Pancreas (tissue), 10 donors: ENCODE measurements around the gene LPAR3. TPM values are rescaled to one million over a fixed set of nuclear protein-coding genes. Genes with fewer than 3 reads are reported as not detected.

Source experiments
- ATAC-seq, 4 donors: fragments of 200-7000 bp; cut with Tn5 transposase; one replicate each; pipeline versions ENCODE4 v1.8.0 to v1.9.1; 2020; ENCODE audit warnings: mild to moderate bottlenecking in 4 of 4, moderate library complexity in 4 of 4
- DNase-seq, 6 donors: peaks; one replicate each; pipeline ENCODE4 v3.0.0-alpha.2; 2020
- FAIRE-seq: peaks from 2 replicates; lab custom pipeline; 2012; peaks lifted over from hg19 to GRCh38; lab: Jason Lieb, UNC
- H3K27ac ChIP-seq, 4 donors: fragments of 200-600 bp; sonication (generic); 1 replicate in 3 of 4; 2 replicates in 1 of 4; pipeline versions ENCODE4 v1.5.0 to v1.8.0; 2020
- H3K27me3 ChIP-seq, 4 donors: fragments of 200-600 bp; one replicate each; pipeline ENCODE4 v1.8.0; 2021
- H3K36me3 ChIP-seq, 3 donors: fragments of 200-600 bp; sonication (generic) in 1 of 3; one replicate each; pipeline versions ENCODE4 v1.5.0 to v1.8.0; 2020 to 2021
- H3K4me1 ChIP-seq, 3 donors: fragments of 200-600 bp; one replicate each; pipeline ENCODE4 v1.8.0; 2021
- H3K4me3 ChIP-seq, 4 donors: fragments of 200-600 bp; sonication (generic) in 2 of 4; one replicate each; pipeline versions ENCODE4 v1.5.0 to v1.8.0; 2020 to 2021
- H3K9me3 ChIP-seq, 4 donors: fragments of 200-600 bp; one replicate each; pipeline ENCODE4 v1.8.0; 2021
- CTCF ChIP-seq, 4 donors: fragments of 200-600 bp; sonication (generic) in 3 of 4; IDR thresholded peaks; one replicate each; pipeline versions ENCODE4 v1.5.0 to v1.8.0; 2021; ENCODE audit warnings: antibody characterized with exemption in 4 of 4
- WGBS, 2 donors: extraction: QIAGEN DNeasy Blood & Tissue Kit; methylation state at CpG; one replicate each; pipeline ENCODE4 v1.1.7; 2013; 5-methylcytosine and 5-hydroxymethylcytosine counted together
- intact Hi-C, 3 donors: fragments of 100-400 bp; cut with DNase I; formaldehyde crosslinking; loops; one replicate each; pipeline versions ENCODE4 v1.11.1 to v1.14.2; 2022
- polyA plus RNA-seq, 2 donors: library from polyadenylated mRNA; stranded (reverse); fragments of 200-250 nt; gene quantifications; one replicate each; pipeline ENCODE4 v1.2.3, GENCODE V29; 2013
- total RNA-seq, 6 donors: library from RNA; stranded (reverse); fragmentation: NEBNext Ultra II Directional in 4 of 6; extraction: Animal tissue kit (Norgen Biotek cat#: 25700) in 4 of 6; gene quantifications; one replicate each; pipeline versions ENCODE4 v1.2.1 to v1.2.4, GENCODE V29; 2021 to 2023
- donor health status: healthy with polysubstance abuse.
- donor health status: DM: no; HTN: no; CAD: no; lungs with moderate emphysema.
- donor health status: DM: no; HTN: no; CAD: no.
- donor health status: control.
- donor health status: control.
- donor health status: Bipolar disorder and iron deficiency.
- donor health status: DM: yes; HTN: yes; CAD: no.
- donor health status: DM: no; HTN: no; CAD: no.
- donor health status: DM: no; HTN: no; CAD: no.
- donor health status: DM: yes; HTN: yes; CAD: no.

Gene LPAR3
- total and polyA plus RNA-seq, 8 donors: 1.4 to 19.5 (median 11.1) TPM

- intact Hi-C loops: no loop called here
- Histone ChIP-seq H3K4me1 (peaks cover 8 to 21% (median 20%) of the 10 kb centered on the region in 3 donors), H3K4me3 (no peak overlapping the region), H3K27me3 (no peaks in the 10 kb centered on the region), H3K9me3 (no peaks in the 10 kb centered on the region), H3K36me3 (no peaks in the 10 kb centered on the region), H3K27ac (no peak overlapping the region)
- ATAC-seq (no peak), FAIRE-seq (no peak), DNase-seq (no peak)
- TF ChIP-seq CTCF (IDR thresholded peaks at IDR 0.05): no peak
- 97% methylated on average over 4 of the region's 4 CpGs for WGBS, 2 donors
Observed at GRCh38 chr1:84833194-84833593, 59.8 kb downstream of the LPAR3 start.

GRCh38 chr1:84830136-84830535 lies 62.9 kb downstream of the LPAR3 start:
- WGBS, 2 donors: 67 to 71% methylated on average over 5 of the region's 5 CpGs
- no peaks in the 10 kb centered on the region for H3K9me3 ChIP-seq
- TF ChIP-seq CTCF (IDR thresholded peaks at IDR 0.05): no peak
- DNase-seq (no peak), ATAC-seq (no peak), FAIRE-seq (no peak)
- no peaks in the 10 kb centered on the region for H3K36me3 ChIP-seq
- no peak overlapping the region for H3K4me3 ChIP-seq
- H3K27me3 ChIP-seq: no peaks in the 10 kb centered on the region
- peaks cover 8 to 18% (median 18%) of the 10 kb centered on the region in 3 donors for H3K4me1 ChIP-seq
- no peak overlapping the region for H3K27ac ChIP-seq
- intact Hi-C loops: no loop called here

GRCh38 chr1:84827976-84828375 lies 65.0 kb downstream of the LPAR3 start:
- TF ChIP-seq CTCF (IDR thresholded peaks at IDR 0.05): no peak
- H3K36me3 ChIP-seq: no peaks in the 10 kb centered on the region
- FAIRE-seq: no peak
- H3K4me3 ChIP-seq: no peak overlapping the region
- no peaks in the 10 kb centered on the region for H3K27me3 ChIP-seq
- intact Hi-C loops: no loop called here
- 79 to 81% methylated on average over 3 of the region's 3 CpGs for WGBS, 2 donors
- no peak for DNase-seq
- ATAC-seq: no peak
- H3K4me1 ChIP-seq: no peaks in the 10 kb centered on the region
- H3K27ac ChIP-seq: no peak overlapping the region
- H3K9me3 ChIP-seq: no peaks in the 10 kb centered on the region

- TF ChIP-seq CTCF (IDR thresholded peaks at IDR 0.05): no peak
- no peaks in the 10 kb centered on the region for H3K27me3 ChIP-seq
- no peaks in the 10 kb centered on the region for H3K36me3 ChIP-seq
- no peaks in the 10 kb centered on the region for H3K9me3 ChIP-seq
- no peak overlapping the region for H3K27ac ChIP-seq
- no peak for FAIRE-seq
- no peaks in the 10 kb centered on the region for H3K4me1 ChIP-seq
- no peak for DNase-seq
- no peak for ATAC-seq
- WGBS, 2 donors: 86 to 87% methylated on average over 3 of the region's 3 CpGs
- no peak overlapping the region for H3K4me3 ChIP-seq
- intact Hi-C loops: no loop called here
Observed at GRCh38 chr1:84827555-84827954, 65.5 kb downstream of the LPAR3 start.

GRCh38 chr1:84825161-84825560 lies 67.8 kb downstream of the LPAR3 start:
- 71 to 84% methylated on average over 3 of the region's 3 CpGs for WGBS, 2 donors
- ATAC-seq (no peak), FAIRE-seq (no peak), DNase-seq (no peak)
- Histone ChIP-seq H3K27me3 (no peaks in the 10 kb centered on the region), H3K36me3 (no peaks in the 10 kb centered on the region), H3K4me1 (no peaks in the 10 kb centered on the region), H3K27ac (no peak overlapping the region), H3K9me3 (no peaks in the 10 kb centered on the region), H3K4me3 (no peak overlapping the region)
- intact Hi-C loops: no loop called here
- TF ChIP-seq CTCF (IDR thresholded peaks at IDR 0.05): no peak
